Limb (tissue), 2 donors: ENCODE data around the gene SFMBT1.

Experiments used
- DNase-seq, 2 donors: peaks; one replicate each; pipeline ENCODE4 v3.0.0-alpha.2; 2016; ENCODE audit errors: extremely low spot score in 2 of 2

SFMBT1 gene

DNA sequence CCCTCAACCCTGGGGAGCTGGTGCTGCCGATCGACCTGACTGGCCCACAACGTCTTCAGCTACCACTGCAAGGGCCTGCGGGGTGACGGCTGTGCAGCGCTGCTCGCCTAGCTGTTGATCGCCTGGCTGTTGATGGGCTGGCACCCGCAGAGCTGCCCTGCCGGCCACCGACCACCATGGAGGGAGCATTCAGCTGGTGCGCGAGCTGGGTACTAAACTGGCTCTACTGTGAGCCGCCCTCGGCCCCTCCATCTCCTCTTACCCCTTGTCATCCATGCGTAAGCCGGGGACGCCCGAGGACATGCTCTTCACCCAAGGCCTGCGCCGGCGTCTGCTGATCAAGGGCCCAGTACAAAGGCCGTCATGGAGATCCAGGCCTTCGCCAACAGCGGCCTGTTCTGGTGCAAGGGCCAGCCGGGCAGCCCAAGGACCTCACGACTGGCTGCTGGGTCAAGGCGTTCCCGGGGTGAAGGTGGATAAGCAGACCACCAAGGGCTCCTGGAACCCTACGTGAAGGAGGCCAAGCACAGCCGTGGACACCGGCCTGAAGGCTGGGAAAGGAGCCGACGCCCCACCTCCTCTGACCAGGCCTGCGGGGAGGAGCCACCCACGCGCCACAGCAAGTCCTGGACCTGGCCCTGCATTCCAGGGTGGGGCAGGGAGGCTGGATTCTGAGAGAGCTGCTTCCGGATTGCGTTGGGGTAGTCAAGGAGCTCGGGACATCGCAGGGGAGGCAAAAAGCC, 46.9 kb downstream of the SFMBT1 start:
- DNase-seq, result no peak

DNA sequence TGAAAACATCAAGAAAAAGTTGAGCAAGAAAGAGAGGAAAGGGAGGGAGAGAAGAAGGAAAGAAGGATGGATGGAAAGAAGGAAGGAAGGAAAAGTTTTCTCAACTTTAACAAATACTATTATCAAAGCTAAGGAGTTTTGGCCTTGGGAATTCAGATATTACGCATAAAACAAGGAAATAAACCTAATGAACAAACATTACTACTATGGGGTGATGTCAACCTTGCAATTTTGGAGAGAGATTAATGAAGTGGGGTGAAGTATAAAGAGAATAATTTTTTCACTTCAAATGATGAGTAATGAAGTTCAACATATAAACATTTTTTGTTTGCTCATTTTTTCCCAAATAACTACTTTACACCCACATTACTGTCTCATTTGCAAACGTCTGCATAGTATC, 55.2 kb downstream of the SFMBT1 start:
- DNase-seq, result no peak

DNA sequence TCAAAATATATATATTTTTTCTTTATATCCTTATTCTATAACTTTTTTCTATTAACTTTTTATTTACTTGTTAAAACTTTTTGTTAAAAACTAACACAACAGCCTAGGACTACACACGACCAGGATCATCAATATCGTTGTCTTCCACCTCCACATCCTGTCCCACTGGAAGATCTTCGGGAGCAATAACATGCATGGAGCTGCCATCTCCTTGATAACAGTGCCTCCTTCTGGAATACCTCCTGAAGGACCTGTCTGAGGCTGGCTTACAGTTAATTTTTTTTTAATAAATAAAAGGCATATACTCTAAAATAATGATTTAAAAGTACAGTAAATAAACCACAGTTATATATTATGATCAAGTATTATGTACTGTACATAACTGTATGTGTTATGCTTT, 58.9 kb downstream of the SFMBT1 start:
- no peak for DNase-seq

DNA sequence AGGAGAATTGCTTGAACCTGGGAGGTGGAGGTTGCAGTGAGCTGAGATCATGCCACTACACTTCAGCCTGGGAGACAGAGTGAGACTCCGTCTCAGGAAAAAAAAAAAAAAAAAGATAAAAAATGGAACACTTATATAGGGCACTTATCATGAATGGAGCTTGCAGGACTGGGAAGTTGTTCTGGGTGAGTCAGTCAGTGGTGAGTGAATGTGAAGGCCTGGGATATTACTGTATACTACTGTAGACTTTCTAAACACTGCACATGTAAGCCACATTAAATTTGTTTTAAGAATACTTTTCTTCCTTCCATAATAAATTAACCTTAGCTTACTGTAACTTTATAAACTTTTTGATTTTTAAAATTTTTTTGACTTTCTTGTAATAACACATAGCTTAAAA, 59.8 kb downstream of the SFMBT1 start:
- no peak for DNase-seq

DNA sequence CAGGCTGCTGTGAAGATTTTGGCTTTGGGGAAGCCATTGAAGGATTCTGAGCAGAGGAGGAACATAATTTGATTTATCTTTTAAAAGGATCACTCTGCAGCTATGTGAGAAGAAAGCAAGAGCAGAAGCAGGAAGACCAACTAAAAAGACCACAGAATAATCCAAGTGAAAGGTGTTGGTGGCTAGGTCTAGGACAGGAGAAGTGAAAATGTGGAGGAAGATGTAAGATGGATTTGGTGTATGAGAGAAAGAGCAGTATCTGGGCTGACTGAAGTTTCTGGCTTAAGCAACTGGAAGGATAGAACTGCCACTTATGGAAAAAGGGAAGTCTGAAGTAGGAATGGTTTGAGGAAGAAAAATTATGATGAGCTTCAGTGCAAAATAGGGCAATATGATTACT, 62.0 kb downstream of the SFMBT1 start:
- DNase-seq, result no peak

DNA sequence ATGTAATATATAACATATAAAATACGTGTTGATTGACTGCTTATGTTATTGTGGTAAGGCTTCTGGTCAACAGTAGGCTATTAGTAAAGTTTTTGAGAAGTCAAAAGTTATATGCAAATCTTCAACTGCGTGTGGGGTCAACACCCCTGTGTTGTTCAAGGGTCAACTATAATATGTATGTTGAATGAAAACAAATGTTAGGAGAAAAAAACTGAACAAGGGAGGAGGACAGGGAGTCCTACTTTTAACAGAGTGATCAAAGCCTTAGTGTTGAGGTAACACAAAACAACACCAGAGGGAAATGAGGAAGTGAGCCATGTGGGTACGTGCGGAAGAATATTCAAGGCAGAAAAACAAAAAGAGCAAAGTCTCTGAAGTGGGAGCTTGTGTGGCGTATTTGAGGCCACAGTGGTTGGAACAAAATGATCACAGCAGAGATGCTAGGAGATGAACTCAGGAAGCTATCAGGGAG, 62.5 kb downstream of the SFMBT1 start:
- DNase-seq, result no peak

DNA sequence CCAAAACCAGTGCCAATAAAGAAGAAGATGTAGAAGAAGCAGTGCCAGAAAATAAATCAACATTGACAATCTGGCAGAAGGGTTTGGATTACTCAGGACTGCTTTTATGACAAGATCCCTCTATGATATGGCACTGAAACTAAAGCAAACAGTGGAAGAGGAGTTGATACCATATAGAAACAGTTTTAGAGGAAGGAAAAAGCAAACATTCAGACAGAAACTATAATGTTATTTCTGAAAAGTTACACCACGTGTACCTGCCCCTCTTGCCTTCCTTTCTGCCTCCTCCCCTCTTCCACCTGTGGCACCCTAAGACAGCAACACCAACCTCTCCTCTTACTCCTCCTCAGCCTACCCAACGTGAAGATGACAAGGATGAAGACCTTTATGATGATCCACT, 63.0 kb downstream of the SFMBT1 start:
- DNase-seq, result no peak

DNA sequence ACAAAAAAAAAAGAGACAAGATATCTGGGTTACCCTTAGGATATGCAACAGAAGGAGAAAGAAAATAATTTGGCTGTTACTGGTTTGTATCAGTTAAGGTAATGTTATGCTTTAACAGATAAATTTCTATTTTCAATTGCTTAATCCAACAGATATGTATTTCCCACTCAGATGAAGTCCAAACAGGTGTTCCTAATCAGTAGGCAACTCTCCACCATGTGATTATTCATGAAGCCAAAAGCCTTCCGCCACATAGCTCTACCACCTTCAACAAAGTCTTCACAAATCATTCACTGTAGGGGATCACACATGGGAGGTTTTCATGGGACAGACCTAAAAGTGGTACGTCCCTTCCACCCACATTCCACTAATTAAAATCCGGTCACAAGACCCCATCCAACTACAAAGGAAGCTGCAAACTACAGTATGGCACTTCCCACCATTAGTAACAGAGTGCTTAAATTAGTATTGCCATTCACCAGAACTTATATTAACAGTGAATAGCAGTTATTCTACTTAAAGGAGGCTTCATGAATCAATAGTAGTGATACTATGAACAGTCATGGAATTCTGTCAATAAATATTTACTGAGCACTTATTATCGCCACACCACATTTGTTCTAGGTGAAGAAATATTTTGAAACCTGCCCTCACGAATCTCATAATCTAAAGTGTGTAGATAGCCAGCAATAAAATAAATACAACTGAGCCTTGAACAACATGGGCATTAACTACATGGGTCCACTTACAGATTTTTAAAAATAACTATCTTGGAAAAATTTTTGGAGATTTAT, 66.5 kb downstream of the SFMBT1 start:
- no peak for DNase-seq

DNA sequence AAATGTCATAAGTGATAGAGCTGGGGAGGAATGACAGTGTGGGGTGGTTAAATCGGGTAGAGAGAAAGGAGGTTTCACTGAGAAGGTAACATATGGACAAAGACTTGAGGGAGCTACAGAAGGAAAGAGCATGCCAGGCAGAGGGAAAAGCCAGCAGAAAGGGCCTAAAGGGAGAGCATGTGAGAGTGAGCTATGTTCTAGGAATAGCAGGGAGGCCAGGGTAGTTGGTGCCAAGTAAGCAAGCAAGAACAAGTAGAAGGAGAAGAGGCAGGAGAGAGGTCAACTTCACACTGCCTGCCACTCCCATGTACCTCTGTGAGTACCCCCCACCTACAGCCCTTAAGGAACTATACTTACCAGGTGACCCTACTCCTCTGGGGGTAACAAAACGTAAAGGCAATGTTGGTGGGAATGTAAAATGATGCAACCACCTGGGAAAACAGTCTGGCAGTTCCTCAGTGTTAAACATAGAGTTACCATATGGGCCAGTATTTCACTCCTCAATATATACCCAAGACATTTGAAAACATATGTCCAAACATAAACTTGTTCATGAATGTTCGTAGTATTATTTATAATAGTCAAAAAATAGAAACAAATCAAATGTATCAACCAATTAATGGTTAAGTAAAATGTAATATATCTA, 67.6 kb downstream of the SFMBT1 start:
- DNase-seq, result no peak

DNA sequence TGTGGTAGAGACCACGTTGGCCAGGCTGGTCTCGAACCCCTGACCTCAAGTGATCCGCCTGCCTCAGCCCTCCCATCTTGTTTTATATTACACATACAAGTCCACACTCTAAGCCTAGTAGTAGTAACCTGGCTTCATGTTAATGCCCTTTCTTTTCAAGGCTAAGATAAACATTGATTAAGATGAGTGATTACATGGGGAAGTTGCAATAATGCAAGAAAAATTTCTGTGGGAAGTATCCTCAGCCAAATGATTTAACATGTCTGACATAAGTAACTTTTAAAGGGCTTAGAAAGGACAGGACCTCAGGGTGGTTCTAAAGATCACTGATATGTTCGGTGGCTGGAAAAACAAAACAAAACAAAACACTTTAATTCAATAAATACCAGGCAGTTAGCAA, 72.1 kb downstream of the SFMBT1 start:
- no peak for DNase-seq

DNA sequence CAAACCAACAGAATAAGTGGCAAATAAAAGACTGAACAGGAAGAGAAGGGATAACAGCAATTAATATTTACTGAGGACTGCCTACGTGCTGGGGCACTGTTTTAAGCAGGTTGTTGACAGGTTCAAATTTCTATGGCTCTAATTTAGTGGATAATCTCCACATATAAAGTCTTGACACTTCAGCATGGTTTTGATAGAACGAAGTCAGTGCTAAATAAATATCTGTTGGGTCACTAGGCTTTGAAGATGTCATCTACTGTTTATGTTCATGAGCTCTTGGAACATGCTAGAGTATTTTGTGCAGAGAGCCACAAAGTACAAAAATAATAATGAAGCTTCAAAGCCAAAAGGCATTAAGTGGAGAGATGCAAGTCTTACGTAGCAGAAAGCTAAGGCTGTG, 74.0 kb downstream of the SFMBT1 start:
- DNase-seq, result no peak

DNA sequence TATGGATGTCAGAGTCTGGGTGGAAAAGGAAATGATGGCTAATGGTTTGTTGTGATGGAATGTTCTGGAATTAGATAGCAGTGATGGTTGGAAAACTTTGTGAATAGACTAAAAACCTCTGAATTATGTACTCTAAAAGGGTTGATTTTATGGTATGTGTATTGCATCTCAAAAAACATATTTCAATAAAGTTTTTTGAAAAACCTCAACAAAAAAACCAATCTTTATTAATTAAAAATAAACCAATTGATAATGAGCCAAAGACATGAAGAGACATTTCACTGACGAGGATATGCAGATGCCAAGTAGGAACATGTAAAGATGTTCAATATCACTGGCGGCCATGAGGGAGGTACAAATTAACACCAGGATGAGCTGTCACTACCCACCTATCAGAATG, 78.5 kb downstream of the SFMBT1 start:
- no peak for DNase-seq

DNA sequence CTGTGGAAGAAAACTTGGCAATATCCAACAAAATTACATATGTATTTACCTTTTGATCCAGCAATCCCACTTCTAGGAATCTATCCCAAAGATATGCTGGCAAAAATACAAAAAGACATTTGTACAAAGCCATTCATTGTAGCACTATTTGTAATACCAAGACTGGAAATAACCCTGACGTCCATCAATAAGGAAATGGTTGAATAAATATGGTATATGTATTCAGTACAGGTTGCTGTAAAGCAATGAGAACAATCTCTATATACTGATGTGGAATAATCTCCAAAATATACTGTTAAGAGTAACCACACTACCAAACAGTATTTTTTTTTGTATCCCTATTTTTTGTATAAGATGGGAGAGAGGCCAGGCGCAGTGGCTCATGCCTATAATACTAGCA, 83.7 kb downstream of the SFMBT1 start:
- DNase-seq, result no peak

DNA sequence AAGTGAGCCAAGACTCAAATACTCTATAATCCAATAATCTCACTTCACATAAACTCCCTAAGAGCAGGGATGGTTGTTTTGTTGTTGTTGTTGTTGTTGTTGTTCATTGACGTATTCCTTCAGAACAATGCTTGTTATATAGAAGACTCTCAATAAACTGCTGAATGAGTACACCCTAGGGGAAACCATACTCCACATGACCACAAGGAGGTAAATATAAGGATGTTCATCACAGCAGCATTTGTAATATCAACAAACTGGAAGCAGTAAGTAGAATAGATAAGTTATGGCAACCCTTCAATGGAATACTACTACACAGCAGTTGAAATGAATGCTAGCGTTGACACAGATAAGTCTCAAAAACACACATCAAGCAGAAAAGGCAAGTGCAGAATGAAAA, 86.1 kb downstream of the SFMBT1 start:
- no peak for DNase-seq

DNA sequence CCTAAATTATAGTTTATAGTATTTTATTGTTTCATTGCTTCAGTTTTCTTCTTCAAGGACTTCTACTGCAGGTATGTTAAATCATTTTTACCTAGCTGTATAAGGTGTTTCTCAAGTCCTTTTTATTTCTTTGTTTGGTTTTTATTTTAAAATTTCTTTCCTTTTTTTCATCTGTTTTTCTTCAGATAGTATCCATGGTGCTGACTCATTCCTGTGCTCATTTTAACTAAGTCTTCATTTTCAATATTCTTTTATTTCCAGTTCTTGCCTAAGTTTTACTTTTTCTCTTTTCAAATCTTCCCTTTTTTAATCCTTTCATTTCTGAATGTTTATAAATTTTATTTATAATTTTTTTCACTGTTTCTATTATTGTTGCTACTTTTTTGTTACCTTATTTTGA, 106.3 kb downstream of the SFMBT1 start:
- DNase-seq, result no peak

DNA sequence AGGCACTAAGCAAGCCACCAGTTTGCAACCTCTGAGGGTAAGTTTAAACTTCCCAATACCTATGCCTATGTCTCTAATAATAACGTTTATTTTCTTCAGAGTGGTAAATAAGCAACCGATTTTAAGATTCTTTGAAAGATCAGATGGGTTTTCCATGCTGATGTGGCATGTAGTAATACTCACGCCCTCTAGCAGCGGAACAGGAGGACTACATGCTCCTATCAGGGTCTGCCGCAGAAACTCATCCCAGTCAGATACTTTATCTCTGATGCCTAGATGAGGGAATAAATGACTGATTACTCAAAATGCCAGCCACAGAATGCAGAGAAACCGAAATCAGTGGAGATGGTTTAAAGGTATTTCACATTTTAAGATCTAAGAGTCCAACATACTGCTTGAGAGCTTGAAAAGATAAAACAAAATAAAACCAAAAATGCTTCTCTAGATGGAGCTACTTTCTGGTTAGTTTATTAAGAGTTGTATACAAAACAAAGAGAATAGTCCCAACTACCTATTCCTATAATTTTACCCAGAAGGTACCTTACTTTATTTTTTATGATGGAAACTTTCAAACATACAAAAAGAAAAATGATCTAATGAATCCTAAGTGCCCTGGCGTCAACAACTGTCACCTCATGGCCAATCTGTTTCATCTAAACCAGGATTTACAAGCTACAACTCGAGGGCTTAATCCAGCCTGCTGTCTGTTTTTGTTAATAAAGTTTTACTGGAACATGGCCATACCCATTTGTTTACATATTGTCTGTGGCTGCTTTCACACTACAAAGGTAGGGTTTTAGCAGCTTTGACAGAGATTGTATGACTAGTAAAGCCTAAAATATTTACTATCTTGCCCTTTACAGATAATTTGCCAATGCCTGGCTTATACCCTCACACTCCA, 111.0 kb downstream of the SFMBT1 start:
- peak; percentile 45 to 77 for DNase-seq

DNA sequence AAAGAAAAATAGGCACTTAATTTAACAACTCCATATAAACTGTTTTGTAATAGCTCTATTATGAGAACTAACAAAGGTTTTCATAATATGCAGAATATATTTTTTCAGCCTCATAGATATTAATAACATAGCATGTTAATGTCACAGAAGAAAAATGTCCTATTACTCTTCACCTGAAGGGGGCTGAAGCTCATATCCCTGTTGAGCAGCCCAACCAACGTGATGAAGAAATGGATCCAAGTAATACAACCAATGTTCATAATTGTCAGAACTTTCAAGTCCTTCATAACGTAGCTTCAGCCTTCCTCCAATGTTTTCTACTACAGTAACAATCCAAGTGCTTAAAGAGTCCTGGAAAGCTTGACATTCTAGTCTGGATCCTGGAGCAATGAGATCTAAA, 114.0 kb downstream of the SFMBT1 start:
- no peak for DNase-seq

DNA sequence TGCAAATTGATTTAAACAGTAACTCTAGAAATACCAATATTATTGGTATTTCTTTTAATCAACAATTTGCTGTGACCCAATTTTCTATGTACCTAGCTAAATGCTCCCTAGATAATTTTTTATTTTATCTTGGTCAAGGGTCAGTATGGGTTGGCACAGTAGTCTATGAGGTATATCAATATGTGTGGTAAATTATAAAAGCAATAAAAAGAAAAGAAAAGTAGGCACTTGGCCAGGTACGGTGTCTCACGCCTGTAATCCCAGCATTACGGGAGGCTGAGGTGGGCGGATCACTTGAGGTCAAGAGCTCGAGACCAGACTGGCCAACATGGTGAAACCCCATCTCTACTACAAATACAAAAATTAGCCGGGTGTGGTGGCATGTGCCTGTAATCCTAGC, 114.5 kb downstream of the SFMBT1 start:
- DNase-seq, result no peak

DNA sequence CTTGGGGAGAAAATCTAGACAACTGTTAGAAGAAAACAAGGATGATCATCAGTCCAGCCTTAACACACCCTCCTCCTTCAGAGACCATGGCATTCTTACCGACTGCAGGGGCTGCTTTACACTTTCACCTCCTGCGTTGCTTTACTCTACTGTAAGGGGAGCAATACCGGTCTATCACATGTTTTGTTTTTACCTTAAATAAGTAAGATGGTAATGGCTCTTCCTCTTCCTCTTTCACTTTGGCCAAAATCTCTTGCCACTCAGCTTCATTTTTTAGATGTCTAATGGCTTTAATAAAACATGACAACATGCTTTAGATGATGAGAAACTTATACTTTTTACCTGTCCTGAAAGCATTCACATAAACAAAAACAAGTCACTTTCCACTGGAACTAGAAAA, 115.1 kb downstream of the SFMBT1 start:
- DNase-seq, result no peak

DNA sequence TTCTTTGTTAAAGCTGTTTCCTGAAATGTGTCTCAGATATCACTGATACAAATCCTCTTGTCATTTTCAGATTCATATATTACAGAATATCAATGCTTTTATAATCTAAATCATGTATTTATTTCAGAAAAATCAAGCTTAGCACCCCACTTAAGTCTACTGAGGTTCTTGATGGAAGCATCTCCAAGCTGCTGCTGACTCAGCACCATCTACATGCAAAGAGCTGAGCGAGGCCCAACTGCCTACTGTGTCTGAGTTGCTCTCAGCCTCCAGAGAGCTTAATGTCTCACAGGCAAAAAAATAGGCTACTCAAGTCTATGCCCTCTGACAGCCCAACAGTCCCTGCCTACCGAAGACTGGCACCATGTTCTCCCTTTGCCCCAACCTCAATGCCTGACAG, 119.3 kb downstream of the SFMBT1 start:
- no peak for DNase-seq
